A549 (cell line): ENCODE measurements around the gene ICAM5.

Source experiments
- CBX8 ChIP-seq: fragments of 200-600 bp; sonication (generic); IDR thresholded peaks from 2 replicates; pipeline ENCODE4 v1.6.1; 2016
- EP300 ChIP-seq, 2 experiments: fragments of >200 bp; sonication (Bioruptor Twin); formaldehyde crosslinking; IDR thresholded peaks; 2 replicates in 1 of 2; 3 replicates in 1 of 2; pipeline ENCODE4 v1.6.1; 2016 to 2017
- GATA3 ChIP-seq: IDR thresholded peaks from 2 replicates; pipeline ENCODE4 v1.6.1; 2012; ENCODE audit warnings: borderline replicate concordance
- JUN ChIP-seq, 2 experiments: fragments of >200 bp; sonication (Bioruptor Twin); formaldehyde crosslinking; IDR thresholded peaks; 2 replicates in 1 of 2; 3 replicates in 1 of 2; pipeline ENCODE4 v1.6.1; 2016 to 2017
- POLR2A ChIP-seq: IDR thresholded peaks from 2 replicates; pipeline ENCODE4 v1.6.1; 2012; ENCODE audit warnings: mild to moderate bottlenecking, low read length
- POLR2AphosphoS2 ChIP-seq: conservative IDR thresholded peaks from 2 replicates; pipeline ENCODE4 v1.6.1; 2012; ENCODE audit warnings: low read length, improper control_type of control experiment, inconsistent platforms
- RAD21 ChIP-seq, 2 experiments: fragments of >200 bp in 1 of 2; sonication (Bioruptor Twin) in 1 of 2; formaldehyde crosslinking in 1 of 2; IDR thresholded peaks in 1 of 2; conservative IDR thresholded peaks in 1 of 2; 2 replicates in 1 of 2; 3 replicates in 1 of 2; pipeline ENCODE4 v1.6.1; 2012 to 2018; ENCODE audit warnings: inconsistent platforms in 1 of 2
- RNF2 ChIP-seq: fragments of 200-600 bp; sonication (generic); IDR thresholded peaks from 2 replicates; pipeline ENCODE4 v1.6.1; 2016; ENCODE audit warnings: low read depth, mild to moderate bottlenecking, antibody characterized with exemption, moderate library complexity, borderline replicate concordance
- SMC3 ChIP-seq: fragments of >200 bp; sonication (Bioruptor Twin); formaldehyde crosslinking; IDR thresholded peaks from 3 replicates; pipeline ENCODE4 v1.6.1; 2018; ENCODE audit warnings: inconsistent platforms
- TF ChIP-seq, protein P1 (sequence below): fragments of >200 bp; sonication (Bioruptor Twin); formaldehyde crosslinking; IDR thresholded peaks from 3 replicates; pipeline ENCODE4 v1.5.1; 2016
- TF ChIP-seq, protein P2 (sequence below): fragments of 450-650 bp; IDR thresholded peaks from 2 replicates; pipeline ENCODE4 v1.6.1; 2014; ENCODE audit warnings: antibody characterized with exemption

DNA sequence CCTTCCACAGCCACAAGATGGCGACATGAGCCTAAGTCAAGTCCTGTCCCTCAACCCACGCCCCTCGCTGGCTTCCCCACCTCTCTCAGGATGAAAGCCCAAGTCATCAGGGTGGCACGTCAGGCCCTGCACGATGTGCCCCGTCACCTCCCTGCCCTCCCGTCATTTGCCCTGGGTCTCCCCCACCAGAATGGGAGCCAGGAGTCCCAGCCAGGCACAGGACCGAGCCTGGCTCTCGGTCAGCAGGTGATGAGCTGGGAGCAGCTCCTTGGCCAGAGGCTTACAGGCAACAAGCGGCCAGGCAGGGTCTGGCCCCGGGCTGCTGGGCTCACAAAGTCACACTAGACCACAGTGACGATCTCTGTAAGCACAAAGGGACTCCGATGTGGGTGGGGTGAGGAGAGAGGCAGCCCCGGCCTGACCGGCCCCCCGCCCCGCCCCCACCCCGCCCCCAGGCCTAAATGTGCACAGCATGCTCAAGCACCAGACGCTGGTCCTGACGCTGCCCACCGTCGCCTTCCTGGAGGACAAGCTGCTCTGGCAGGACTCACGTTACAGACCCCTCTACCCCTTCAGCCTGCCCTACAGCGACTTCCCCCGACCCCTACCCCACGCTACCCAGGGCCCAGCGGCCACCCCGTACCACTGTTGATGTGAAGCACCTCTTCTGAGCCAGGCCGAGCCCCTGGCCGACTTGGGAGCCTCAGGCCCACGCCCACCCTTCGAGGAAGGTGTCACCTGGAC is 30.4 kb upstream of the ICAM5 start:
- TF ChIP-seq CBX8 (no peak), GATA3 (no peak), EP300 (IDR thresholded peaks at IDR 0.05) (no peak), RNF2 (no peak), POLR2A (no peak), POLR2AphosphoS2 (no peak), JUN (IDR thresholded peaks at IDR 0.05) (no peak), RAD21 (conservative IDR thresholded peaks at IDR 0.05 in 1 of 2, IDR thresholded peaks at IDR 0.05 in 1 of 2) (peak; percentile 57 to 64), SMC3 (peak; percentile 36; the same call in 1 of the 3 replicates)
- TF ChIP-seq, protein P1, sequence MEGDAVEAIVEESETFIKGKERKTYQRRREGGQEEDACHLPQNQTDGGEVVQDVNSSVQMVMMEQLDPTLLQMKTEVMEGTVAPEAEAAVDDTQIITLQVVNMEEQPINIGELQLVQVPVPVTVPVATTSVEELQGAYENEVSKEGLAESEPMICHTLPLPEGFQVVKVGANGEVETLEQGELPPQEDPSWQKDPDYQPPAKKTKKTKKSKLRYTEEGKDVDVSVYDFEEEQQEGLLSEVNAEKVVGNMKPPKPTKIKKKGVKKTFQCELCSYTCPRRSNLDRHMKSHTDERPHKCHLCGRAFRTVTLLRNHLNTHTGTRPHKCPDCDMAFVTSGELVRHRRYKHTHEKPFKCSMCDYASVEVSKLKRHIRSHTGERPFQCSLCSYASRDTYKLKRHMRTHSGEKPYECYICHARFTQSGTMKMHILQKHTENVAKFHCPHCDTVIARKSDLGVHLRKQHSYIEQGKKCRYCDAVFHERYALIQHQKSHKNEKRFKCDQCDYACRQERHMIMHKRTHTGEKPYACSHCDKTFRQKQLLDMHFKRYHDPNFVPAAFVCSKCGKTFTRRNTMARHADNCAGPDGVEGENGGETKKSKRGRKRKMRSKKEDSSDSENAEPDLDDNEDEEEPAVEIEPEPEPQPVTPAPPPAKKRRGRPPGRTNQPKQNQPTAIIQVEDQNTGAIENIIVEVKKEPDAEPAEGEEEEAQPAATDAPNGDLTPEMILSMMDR: peak; percentile 57
- TF ChIP-seq, protein P2, sequence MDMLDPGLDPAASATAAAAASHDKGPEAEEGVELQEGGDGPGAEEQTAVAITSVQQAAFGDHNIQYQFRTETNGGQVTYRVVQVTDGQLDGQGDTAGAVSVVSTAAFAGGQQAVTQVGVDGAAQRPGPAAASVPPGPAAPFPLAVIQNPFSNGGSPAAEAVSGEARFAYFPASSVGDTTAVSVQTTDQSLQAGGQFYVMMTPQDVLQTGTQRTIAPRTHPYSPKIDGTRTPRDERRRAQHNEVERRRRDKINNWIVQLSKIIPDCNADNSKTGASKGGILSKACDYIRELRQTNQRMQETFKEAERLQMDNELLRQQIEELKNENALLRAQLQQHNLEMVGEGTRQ: no peak
